Activated T-cell treated with anti-CD3 and anti-CD28 coated beads, Interleukin-2, amount 50 U/mL, for 1 hour (primary cell): Measurements from ENCODE around the gene RAB29.
"Not testable (repeated sequence)": the region's sequence is repeated elsewhere in the genome, so short reads cannot be mapped to it uniquely, and the experiment has no call there.

Experiments used
- DNase-seq: peaks from one replicate; pipeline ENCODE4 v3.0.0-alpha.2; 2020

The RAB29 gene

GRCh38 chr1:205775015-205775716 is at the start of gene RAB29:
TSS of gene RAB29 (minus strand) at chr1:205775482. CDS start at chr1:205774956, 526 bp downstream.
- DNase-seq = peak; percentile 79

DNA sequence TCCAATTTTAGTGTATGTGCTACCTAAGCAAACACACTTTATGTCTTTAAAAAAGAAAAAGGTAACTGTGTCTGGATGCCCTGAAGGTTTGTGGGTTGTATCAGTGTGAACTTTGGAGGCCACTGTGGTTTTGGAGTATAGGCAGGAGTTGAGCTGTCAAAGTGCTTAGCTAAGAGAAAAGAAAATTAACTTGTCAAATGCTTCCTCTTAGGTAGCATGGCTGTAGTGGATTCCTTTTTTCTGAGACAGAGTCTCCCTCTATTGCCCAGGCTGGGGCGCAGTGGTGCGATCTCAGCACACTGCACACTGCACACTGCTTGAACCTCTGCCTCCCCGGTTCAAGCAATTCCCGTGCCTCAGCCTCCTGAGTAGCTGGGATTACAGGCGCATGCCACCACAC is 48.9 kb upstream of the RAB29 start:
- no peak for DNase-seq

GRCh38 chr1:205823260-205823659 is 48.0 kb upstream of the RAB29 start:
- not testable (repeated sequence) for DNase-seq

- no peak for DNase-seq
Observed at GRCh38 chr1:205822397-205822796, 47.1 kb upstream of the RAB29 start.

GRCh38 chr1:205817988-205818387 is 42.7 kb upstream of the RAB29 start:
- no peak for DNase-seq

GRCh38 chr1:205817364-205817763 is 42.1 kb upstream of the RAB29 start:
- no peak for DNase-seq

- no peak for DNase-seq
Observed at GRCh38 chr1:205813755-205814058, 38.4 kb upstream of the RAB29 start.

- peak; percentile 91 for DNase-seq
Observed at GRCh38 chr1:205812878-205813754, 37.8 kb upstream of the RAB29 start, which contains the start of gene SLC41A1. TSS of gene SLC41A1 (minus strand) at chr1:205813198. CDS start at chr1:205810441, 2,757 bp downstream.

DNA sequence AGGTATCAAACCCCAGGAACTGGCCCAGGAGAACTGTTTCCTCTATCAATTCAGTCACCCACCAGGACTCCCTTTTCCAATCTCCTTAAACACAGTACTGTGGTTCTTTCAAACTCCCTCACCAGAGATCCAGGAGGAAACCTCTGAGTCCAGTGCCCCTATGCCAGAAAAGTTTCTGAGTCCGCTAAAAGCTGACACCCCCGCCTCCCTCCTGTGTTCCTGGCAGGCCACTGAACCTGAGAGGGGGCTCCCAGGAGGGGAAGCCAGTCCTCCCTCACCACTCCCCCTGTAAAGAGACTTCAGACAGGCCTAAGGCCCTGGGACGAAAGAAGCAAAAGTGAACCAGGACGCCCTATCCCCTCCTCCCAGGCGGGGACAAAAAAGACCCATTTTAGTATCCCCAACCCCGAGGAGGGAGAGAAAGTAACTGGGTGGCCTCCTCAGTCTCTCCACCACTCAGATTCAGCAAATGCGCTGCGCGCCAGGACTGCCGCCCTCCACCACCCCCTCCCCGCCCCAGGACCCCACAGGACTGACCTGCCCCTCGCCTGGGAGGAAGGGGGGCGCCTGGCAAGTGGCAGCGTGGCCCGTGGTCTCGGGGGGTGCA is 37.1 kb upstream of the RAB29 start:
- DNase-seq = no peak

GRCh38 chr1:205811660-205812059 is 36.4 kb upstream of the RAB29 start:
- DNase-seq = no peak

- no peak for DNase-seq
Observed at GRCh38 chr1:205810448-205811157, 35.3 kb upstream of the RAB29 start.

DNA sequence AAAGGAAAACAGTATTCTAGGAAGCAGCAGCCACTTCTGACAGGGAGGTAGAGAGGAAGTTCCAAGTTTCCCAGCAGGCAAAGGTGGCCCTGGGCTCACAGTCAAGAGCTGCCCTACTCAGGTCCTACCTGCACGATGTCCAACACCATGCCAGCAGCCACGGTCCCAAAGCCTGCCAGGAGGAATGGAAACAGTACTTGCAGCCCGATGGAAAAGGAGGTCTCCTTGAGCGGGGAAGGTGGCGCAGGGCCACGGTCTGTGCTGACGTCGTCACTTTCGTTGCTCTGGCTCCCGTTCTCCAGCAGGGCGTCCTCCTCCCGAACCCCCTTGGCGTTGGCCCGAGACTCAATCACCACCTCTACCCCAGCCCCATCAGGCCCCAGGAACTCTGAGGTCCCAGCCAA is 34.7 kb upstream of the RAB29 start:
- no peak for DNase-seq

- no peak for DNase-seq
Observed at GRCh38 chr1:205809469-205809868, 34.2 kb upstream of the RAB29 start.

DNA sequence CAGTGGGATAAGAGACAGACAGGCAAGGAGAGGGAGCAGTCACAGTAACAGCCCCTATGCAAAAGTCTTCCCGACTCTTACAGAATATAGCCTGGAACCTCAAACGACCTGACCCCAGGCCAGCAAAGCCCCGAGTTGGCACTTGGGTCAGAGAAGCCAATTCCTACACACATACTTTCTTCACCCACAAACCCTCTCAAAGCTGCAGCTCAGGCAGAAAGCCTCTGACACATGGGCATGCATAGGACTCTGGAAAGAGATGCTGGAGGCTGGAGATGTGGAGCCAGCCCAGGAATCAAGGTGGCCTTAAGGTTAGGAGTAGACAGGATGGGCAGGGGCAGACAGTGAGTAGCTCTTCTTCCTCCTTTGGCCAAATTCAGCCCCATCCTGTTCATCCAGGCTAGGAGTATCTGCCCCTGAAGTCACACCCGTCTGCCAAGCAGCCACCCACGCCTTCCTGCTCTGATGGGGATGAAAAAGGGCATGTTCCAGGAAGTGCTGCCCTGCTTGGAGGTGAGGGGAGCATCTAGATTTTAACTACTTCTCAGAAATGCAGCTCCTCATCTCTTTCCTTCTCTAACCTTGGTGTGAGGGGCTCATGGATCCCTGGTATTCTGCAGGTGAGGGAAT is 29.9 kb upstream of the RAB29 start:
- no peak for DNase-seq

DNA sequence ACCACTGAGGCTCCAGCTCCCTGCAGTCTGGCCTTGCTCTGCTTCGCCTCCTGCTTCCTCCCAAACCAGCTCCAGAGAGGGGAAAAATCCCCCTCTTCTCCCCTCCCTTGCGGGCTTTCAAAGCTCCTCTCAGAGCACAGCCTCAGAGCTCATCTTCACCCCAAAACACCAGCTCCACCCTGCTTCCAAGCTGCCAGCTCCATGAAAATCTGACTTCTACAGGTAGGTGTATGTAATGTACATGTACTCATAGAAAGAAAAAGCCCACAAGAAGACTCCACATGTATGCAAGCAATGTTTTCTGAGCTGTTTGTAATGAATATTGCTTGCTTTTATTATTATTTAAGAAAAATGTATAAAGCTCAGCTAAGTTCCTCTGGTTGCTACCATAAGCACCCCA is 29.3 kb upstream of the RAB29 start:
- DNase-seq = no peak

GRCh38 chr1:205803986-205804385 is 28.7 kb upstream of the RAB29 start:
- no peak for DNase-seq

GRCh38 chr1:205802060-205802459 is 26.8 kb upstream of the RAB29 start:
- DNase-seq = no peak

DNA sequence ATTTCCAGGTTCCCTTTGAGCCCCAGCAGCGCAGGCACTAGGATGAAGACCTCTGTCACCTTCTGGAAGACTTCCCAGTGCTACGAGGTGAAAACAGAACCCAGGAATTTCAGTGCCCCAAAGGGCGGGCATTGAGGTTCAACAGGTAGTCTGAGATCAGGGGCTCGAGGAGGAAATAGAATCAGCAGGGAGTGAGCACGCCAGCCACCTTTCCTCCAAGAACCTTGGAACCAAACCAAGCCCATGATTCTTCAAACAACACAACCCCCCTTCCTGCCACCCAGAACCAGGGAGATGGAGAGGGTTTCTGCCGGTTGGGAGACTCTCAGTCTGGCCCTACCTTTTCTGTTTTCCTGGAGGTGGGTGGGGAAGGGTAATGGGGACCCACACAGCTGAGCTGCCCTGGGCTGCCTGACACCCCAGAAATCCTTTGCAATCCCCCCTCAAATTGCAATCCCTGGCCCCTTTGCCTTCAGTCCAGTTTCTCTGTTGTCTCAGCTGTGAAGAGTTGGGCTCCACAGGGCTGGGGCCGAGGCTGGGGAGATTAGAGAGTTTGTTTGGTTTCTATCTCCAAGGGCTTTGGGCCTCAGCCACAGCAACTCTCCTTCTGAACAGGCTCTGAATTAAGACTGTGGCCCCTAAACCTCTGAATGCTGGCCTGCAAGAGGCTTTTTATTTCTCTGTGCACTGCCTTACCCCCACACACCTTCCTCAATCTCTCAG is 25.9 kb upstream of the RAB29 start:
- no peak for DNase-seq

- DNase-seq = no peak
Observed at GRCh38 chr1:205800427-205800826, 25.1 kb upstream of the RAB29 start.

GRCh38 chr1:205798577-205798976 is 23.3 kb upstream of the RAB29 start:
- no peak for DNase-seq

DNA sequence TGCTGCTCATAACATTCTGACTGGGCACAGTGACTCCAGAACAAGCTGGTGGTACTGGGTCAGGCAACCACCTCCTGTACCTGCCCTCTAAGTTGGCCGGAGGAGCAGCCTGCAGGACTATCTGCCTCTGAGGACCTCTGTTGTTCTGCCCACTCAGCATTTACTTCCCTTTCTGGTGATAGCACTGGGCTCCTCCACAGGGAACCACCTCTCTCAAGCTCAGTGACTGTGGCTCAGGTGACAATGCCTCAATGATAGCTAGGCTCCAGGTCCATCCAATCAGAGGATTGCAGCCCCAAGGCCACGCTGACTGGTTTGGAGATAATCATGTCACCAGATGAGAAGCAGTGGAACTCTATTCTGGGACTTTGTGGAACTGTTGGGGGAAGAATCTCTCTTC is 21.9 kb upstream of the RAB29 start:
- no peak for DNase-seq
